LNCaP clone FGC (cell line): ENCODE results near the gene DEDD2.

Source experiments
- DNase-seq: peaks from one replicate; pipeline ENCODE4 v3.0.0-alpha.2; 2011; ENCODE audit warnings: low read depth
- H3K4me3 ChIP-seq: 2 replicates; pipeline ENCODE4 v1.5.1; 2011; ENCODE audit warnings: mild to moderate bottlenecking, low read depth, low read length, control low read depth
- TF ChIP-seq, protein P1 (sequence below): IDR thresholded peaks from 2 replicates; pipeline ENCODE4 v1.5.1; 2012; ENCODE audit warnings: mild to moderate bottlenecking; ENCODE audit not compliant: control insufficient read depth, insufficient read depth; ENCODE audit errors: extremely low read depth

DEDD2 gene

DNA sequence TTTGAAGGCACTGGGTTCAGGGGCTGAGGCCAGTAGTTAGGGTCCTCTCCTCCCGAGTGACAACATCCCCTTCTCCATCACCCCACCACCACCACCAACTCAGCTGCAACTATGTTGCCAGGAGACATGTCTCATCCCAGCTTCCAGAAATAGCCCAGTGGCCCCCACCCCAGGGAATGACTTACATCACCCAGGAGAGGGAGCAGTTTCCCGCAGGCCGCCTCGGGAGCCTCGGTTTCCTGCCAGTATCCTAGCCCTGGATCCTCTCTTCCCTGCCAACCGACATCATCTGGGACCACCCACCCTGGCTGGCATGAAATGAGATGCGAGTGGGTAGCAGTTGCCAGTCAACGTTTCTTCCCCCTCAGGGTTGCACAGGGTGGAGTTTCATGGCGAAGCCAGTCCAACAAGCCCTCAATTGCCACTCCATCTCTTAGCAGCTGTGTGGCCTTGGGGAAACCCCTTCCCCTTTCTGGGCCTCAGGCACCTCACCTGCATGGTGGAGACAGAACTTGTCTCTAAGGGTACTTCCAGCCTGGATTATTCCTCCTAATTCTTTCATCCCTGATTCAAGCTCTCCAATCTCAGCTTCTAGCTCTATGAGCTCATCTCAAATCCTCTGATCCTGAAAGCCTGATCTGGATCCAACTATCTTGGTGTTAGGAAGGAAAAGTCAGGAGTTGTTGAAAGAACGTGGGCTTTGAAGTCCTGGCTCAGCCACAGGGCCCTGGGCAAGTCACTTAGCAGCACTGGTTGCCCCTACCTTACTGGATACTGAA lies 28.9 kb upstream of the DEDD2 start:
- TF ChIP-seq, protein P1, sequence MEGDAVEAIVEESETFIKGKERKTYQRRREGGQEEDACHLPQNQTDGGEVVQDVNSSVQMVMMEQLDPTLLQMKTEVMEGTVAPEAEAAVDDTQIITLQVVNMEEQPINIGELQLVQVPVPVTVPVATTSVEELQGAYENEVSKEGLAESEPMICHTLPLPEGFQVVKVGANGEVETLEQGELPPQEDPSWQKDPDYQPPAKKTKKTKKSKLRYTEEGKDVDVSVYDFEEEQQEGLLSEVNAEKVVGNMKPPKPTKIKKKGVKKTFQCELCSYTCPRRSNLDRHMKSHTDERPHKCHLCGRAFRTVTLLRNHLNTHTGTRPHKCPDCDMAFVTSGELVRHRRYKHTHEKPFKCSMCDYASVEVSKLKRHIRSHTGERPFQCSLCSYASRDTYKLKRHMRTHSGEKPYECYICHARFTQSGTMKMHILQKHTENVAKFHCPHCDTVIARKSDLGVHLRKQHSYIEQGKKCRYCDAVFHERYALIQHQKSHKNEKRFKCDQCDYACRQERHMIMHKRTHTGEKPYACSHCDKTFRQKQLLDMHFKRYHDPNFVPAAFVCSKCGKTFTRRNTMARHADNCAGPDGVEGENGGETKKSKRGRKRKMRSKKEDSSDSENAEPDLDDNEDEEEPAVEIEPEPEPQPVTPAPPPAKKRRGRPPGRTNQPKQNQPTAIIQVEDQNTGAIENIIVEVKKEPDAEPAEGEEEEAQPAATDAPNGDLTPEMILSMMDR = no peak
- DNase-seq = no peak

DNA sequence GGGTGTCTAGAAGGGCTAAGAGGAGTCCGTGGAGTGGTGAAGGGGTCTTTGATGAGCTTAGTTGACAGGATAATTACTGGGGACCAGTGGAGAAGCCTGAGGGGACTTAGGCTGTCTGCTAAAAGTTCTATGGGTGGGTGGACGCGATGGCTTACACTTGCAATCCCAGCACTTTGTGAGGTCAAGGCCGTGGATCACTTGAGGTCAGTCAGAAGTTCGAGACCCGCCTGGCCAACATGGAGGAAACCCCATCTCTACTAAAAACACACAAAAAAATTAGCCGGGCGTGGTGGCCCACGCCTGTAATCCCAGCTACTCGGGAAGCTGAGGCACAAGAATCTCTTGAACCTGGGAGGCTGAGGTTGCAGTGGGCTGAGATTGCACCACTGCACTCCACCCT lies 27.8 kb upstream of the DEDD2 start:
- TF ChIP-seq, protein P1 = no peak
- no peak for DNase-seq
- H3K4me3 ChIP-seq = no peak overlapping the region

More for the DNA sequence above, 28.9 kb upstream of the DEDD2 start:
- H3K4me3 ChIP-seq = no peak overlapping the region

DNA sequence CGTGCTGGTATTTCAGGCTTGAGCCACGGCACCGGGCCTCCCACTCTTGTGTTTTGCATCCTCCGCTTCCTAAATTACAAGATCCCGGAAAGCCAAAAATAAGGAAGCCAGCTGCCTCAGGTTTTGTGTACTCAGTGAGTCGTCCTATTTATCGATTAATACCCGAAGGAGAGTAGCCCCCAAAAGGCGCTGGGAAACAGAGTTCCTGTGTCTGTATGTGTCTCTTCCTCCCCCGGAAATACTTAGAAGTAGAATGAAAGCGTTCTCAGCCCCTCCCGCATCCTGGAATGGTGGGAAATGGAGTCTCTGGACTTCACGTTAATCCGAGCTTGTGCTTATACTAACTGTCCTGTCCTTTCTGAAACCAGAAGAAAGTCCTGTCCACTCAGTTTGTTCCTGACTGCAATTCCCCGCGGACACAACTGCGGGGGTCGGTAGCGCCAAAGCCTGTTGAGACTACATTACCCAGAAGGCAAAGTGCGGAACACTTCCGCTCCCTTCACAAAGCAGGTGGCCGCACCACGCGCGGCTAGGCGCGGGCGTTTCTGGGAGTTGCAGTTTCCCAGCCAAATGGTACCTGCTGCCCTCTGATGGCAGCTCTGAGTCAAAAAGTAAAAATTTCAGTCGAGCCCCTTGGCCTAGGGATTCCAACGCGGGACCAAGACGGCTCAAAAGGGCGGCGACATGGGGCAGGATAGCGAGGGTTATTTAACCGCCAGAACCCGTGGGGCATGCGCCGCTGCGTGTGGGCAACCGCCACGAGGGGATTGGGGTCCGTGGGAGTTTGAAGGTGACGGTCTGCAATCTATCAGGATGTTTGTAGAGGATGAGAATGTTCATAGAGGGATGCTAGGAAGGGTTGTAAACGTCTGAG lies 27.1 kb upstream of the DEDD2 start:
- TF ChIP-seq, protein P1 = peak; percentile 49
- DNase-seq = peak; percentile 58
- H3K4me3 ChIP-seq = peak overlapping the region; percentile 67

DNA sequence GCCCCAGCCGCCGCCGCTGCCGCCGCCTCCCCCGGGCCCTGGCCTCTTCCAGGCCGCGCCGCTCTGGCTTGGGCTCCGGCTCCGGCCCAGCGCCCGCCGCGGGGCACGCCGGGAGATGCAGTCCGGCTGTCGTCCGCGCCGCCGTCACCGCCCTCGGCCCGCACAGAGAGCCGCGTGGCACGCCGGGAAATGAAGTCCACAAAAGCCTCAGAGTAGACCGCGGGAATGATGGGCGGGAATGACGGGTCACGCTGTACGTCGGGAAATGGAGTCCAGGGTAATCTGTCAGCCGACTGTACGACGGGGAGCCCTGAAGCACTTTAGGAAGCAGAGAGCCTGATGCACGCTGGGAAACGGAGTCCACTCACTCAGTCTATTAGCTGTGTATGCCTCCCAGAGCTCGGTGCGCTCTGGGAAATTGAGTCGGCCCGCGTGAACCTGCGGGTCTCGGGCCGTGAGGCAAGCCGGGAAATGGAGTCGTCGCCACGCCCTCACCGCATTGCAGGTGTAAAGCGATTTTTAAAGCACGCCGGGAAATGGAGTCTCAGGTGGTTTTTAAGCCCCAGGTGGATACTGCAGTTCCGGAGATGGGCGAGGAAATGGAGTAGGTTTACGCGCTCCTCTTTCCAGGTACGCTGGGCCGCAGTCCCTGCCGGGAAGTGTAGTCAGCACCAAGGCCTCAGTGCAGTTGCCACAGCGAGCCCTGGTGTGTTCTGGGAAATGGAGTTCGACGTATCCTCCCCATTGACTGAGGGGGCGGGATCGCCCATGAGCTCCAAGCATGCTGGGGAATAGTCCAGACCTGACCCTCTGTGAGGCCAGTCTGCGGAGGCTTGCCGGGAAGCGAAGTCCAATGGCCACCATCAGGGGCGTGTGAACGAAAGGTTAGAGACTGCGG lies 25.3 kb upstream of the DEDD2 start, which contains the start of gene GSK3A:
Gene GSK3A, minus strand, starts transcription at position 91 of the 898 bp plus-strand sequence. CDS start 137 bp downstream, outside the sequence.
- TF ChIP-seq, protein P1 = no peak
- peak within 1 kb of the TSS; percentile 74 for H3K4me3 ChIP-seq
- peak; percentile 96 for DNase-seq

DNA sequence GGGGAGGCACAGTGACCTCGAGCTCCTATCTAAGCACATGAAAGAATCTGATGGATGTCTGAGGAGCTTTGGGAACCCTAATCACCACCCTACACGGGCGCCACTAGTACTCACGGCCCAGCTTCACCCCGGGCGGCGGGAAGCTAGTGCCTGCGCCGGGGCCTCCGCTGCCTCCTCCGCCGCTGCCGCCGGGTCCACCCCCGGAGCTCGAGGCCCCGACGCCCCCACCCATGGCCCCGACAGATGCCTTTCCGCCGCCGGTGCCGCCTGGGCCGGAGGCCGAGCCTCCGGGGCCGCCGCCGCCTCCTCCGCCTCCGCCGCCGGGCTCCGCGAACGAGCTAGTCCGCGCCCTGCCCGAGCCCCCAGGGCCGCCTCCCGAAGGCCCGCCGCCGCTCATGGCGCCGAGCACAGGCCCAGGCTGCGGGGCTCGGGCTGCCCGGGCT lies 24.6 kb upstream of the DEDD2 start:
- DNase-seq = no peak
- peak overlapping the region; percentile 74 for H3K4me3 ChIP-seq
- TF ChIP-seq, protein P1 = no peak

DNA sequence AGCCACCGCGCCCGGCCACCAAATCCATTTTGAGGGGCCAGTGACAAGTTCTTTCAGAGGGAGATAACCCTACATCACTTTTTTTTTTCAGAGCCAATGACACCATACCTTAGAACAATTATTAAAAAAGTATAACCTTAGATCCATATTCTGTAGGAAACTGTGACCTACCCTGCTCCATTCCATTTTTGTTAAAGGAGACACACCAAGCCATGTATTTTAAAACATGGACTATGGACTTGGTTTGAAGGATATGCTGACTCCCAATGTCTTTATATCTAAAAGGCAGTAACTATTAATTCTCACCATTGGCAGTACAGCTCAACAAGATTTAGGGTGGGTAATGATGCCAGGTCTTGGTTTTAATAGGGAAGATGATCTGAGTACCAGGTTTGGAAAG lies 23.8 kb upstream of the DEDD2 start:
- H3K4me3 ChIP-seq = peak overlapping the region; percentile 74
- TF ChIP-seq, protein P1 = no peak
- DNase-seq = no peak
